Activated B cell treated with CpG ODN at 0.5 μM for 24 hours (primary cell): ENCODE data around the gene MPP3. TPM values are rescaled to one million over a fixed set of nuclear protein-coding genes. Genes with fewer than 3 reads are reported as not detected.
A peak's percentile ranks its signal among the peaks of the same experiment; 100 is the strongest.

Source experiments
- ATAC-seq: fragments of 200-7000 bp; cut with Tn5 transposase; one replicate; pipeline ENCODE4 v1.10.0; 2021; ENCODE audit warnings: low read depth, mild to moderate bottlenecking, moderate library complexity
- CTCF ChIA-PET: fragments of 350-600 bp; sonication (Branson Sonifier 250); formaldehyde crosslinking; loops from one replicate; lab custom pipeline; 2021; ENCODE audit warnings: antibody characterized with exemption; lab: Charles Lee
- POLR2A ChIA-PET: fragments of 350-600 bp; sonication (Branson Sonifier 250); formaldehyde crosslinking; loops from one replicate; lab custom pipeline; 2021; ENCODE audit warnings: antibody characterized with exemption; lab: Charles Lee
- DNase-seq: peaks from one replicate; pipeline ENCODE4 v3.0.0; 2022
- H3K27ac Mint-ChIP-seq: one replicate; pipeline ENCODE4 v1.8.0; 2020; ENCODE audit warnings: mixed read lengths
- H3K27me3 Mint-ChIP-seq: one replicate; pipeline ENCODE4 v1.8.0; 2021; ENCODE audit warnings: mixed read lengths
- H3K36me3 Mint-ChIP-seq: one replicate; pipeline ENCODE4 v1.8.0; 2021; ENCODE audit warnings: low read depth, mixed read lengths
- H3K4me1 Mint-ChIP-seq: one replicate; pipeline ENCODE4 v1.8.0; 2021; ENCODE audit warnings: mixed read lengths
- H3K4me3 Mint-ChIP-seq: one replicate; pipeline ENCODE4 v1.8.0; 2020; ENCODE audit warnings: mild to moderate bottlenecking, mixed read lengths
- H3K9me3 Mint-ChIP-seq: one replicate; pipeline ENCODE4 v1.8.0; 2020; ENCODE audit warnings: mixed read lengths
- intact Hi-C: fragments of 100-400 bp; cut with micrococcal nuclease; formaldehyde crosslinking; loops from one replicate; pipeline ENCODE4 v1.15.1; 2024
- total RNA-seq: library from RNA; stranded (reverse); gene quantifications from 2 replicates; pipeline ENCODE4 v1.2.3, GENCODE V29; 2022
- TF ChIP-seq, protein P1 (sequence below): fragments of 200-600 bp; IDR thresholded peaks from one replicate; pipeline ENCODE4 v1.8.0; 2022; ENCODE audit warnings: antibody characterized with exemption, mild to moderate bottlenecking

MPP3 gene
- total RNA-seq, 1 donor from 2014 or later = not detected

- intact Hi-C loops = loop anchor here (5.0 kb wide), 1 partner anchor 49 kb away; the partner anchor contains the start of gene CFAP97D1
- POLR2A ChIA-PET = no interaction called here
- peaks cover 10% of the 10 kb centered on the region for H3K4me1 Mint-ChIP-seq
Measured at GRCh38 chr17:43831633-43832032, 1.3 kb downstream of the MPP3 start.

GRCh38 chr17:43830510-43831140 is 2.3 kb downstream of the MPP3 start:
- POLR2A ChIA-PET = no interaction called here
- no peak overlapping the region for H3K27ac Mint-ChIP-seq
- intact Hi-C loops = loop anchor here (5.0 kb wide), 1 partner anchor 48 kb away; the partner anchor contains the start of gene CFAP97D1
- H3K9me3 Mint-ChIP-seq = no peaks in the 10 kb centered on the region
- peaks cover 50% of the 10 kb centered on the region for H3K27me3 Mint-ChIP-seq
- TF ChIP-seq, protein P1, sequence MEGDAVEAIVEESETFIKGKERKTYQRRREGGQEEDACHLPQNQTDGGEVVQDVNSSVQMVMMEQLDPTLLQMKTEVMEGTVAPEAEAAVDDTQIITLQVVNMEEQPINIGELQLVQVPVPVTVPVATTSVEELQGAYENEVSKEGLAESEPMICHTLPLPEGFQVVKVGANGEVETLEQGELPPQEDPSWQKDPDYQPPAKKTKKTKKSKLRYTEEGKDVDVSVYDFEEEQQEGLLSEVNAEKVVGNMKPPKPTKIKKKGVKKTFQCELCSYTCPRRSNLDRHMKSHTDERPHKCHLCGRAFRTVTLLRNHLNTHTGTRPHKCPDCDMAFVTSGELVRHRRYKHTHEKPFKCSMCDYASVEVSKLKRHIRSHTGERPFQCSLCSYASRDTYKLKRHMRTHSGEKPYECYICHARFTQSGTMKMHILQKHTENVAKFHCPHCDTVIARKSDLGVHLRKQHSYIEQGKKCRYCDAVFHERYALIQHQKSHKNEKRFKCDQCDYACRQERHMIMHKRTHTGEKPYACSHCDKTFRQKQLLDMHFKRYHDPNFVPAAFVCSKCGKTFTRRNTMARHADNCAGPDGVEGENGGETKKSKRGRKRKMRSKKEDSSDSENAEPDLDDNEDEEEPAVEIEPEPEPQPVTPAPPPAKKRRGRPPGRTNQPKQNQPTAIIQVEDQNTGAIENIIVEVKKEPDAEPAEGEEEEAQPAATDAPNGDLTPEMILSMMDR = no peak
- DNase-seq (no peak), ATAC-seq (no peak)
- no peaks in the 10 kb centered on the region for H3K36me3 Mint-ChIP-seq
- no peak overlapping the region for H3K4me3 Mint-ChIP-seq
- H3K4me1 Mint-ChIP-seq = peaks cover 10% of the 10 kb centered on the region
- CTCF ChIA-PET = interaction anchor here (1.2 kb wide), 1 partner anchor 16 kb away, joined by 3 read pairs; no protein-coding TSS in a partner anchor

More at GRCh38 chr17:43831633-43832032, 1.3 kb downstream of the MPP3 start:
- no peak overlapping the region for H3K27ac Mint-ChIP-seq
- peaks cover 56% of the 10 kb centered on the region for H3K27me3 Mint-ChIP-seq
- ATAC-seq (no peak), DNase-seq (no peak)
- CTCF ChIA-PET = no interaction called here
- TF ChIP-seq, protein P1 = no peak
- peak overlapping the region; percentile 72 for H3K4me3 Mint-ChIP-seq
- no peaks in the 10 kb centered on the region for H3K36me3 Mint-ChIP-seq
- no peaks in the 10 kb centered on the region for H3K9me3 Mint-ChIP-seq

- ATAC-seq = no peak
- TF ChIP-seq, protein P1 = no peak
- CTCF ChIA-PET = interaction anchor here (1.2 kb wide), 1 partner anchor 16 kb away, joined by 3 read pairs; no protein-coding TSS in a partner anchor
- H3K9me3 Mint-ChIP-seq = no peaks in the 10 kb centered on the region
- H3K4me1 Mint-ChIP-seq = peaks cover 10% of the 10 kb centered on the region
- H3K27me3 Mint-ChIP-seq = peaks cover 44% of the 10 kb centered on the region
- intact Hi-C loops = loop anchor here (5.0 to 10.0 kb wide), 2 partner anchors 47 to 75 kb away; partner anchors contain the start of genes CFAP97D1 and MPP2
- POLR2A ChIA-PET = no interaction called here
- no peak for DNase-seq
- no peaks in the 10 kb centered on the region for H3K36me3 Mint-ChIP-seq
- H3K4me3 Mint-ChIP-seq = no peak overlapping the region
- no peak overlapping the region for H3K27ac Mint-ChIP-seq
Measured at GRCh38 chr17:43829738-43830137, 3.2 kb downstream of the MPP3 start.

- POLR2A ChIA-PET = no interaction called here
- intact Hi-C loops = loop anchor here (10.0 kb wide), 1 partner anchor 77 kb away; the partner anchor contains the start of gene MPP2
- Mint-ChIP-seq H3K9me3 (no peaks in the 10 kb centered on the region), H3K4me1 (peaks cover 3% of the 10 kb centered on the region), H3K36me3 (no peaks in the 10 kb centered on the region), H3K27ac (no peak overlapping the region), H3K27me3 (peaks cover 29% of the 10 kb centered on the region), H3K4me3 (no peak overlapping the region)
- CTCF ChIA-PET = no interaction called here
- no peak for ATAC-seq
- TF ChIP-seq, protein P1 = no peak
- DNase-seq = no peak
Measured at GRCh38 chr17:43827596-43827995, 5.3 kb downstream of the MPP3 start.

- ATAC-seq (no peak), DNase-seq (no peak)
- Mint-ChIP-seq H3K27me3 (peaks cover 18% of the 10 kb centered on the region), H3K4me3 (no peak overlapping the region), H3K4me1 (no peaks in the 10 kb centered on the region), H3K27ac (no peak overlapping the region), H3K36me3 (no peaks in the 10 kb centered on the region), H3K9me3 (no peaks in the 10 kb centered on the region)
- TF ChIP-seq, protein P1 = no peak
- POLR2A ChIA-PET = no interaction called here
- intact Hi-C loops = loop anchor here (10.0 kb wide), 1 partner anchor 79 kb away; the partner anchor contains the start of gene MPP2
- CTCF ChIA-PET = no interaction called here
Measured at GRCh38 chr17:43826206-43826605, 6.7 kb downstream of the MPP3 start.
